Prostate gland (tissue), 2 donors: Measurements from ENCODE around the gene DUSP28.

Experiments used
- POLR2A ChIP-seq: fragments of 450-650 bp; IDR thresholded peaks from one replicate; pipeline ENCODE4 v1.6.1; 2016; ENCODE audit warnings: antibody characterized with exemption, mild to moderate bottlenecking
- POLR2AphosphoS5 ChIP-seq: sonication (generic); formaldehyde crosslinking; IDR thresholded peaks from one replicate; pipeline ENCODE4 v1.6.1; 2017; ENCODE audit warnings: antibody characterized with exemption
- TF ChIP-seq, protein P1 (sequence below), 4 experiments: fragments of 200-600 bp in 2 of 4; fragments of 450-650 bp in 2 of 4; sonication (generic) in 2 of 4; IDR thresholded peaks; 1 replicate in 3 of 4; 2 replicates in 1 of 4; pipeline ENCODE4 v1.5.1; 2016 to 2019; ENCODE audit warnings: antibody characterized with exemption in 4 of 4, mild to moderate bottlenecking in 2 of 4, moderate library complexity in 2 of 4

GRCh38 chr2:240528406-240529040, 31.6 kb upstream of the DUSP28 start:
- TF ChIP-seq, protein P1, sequence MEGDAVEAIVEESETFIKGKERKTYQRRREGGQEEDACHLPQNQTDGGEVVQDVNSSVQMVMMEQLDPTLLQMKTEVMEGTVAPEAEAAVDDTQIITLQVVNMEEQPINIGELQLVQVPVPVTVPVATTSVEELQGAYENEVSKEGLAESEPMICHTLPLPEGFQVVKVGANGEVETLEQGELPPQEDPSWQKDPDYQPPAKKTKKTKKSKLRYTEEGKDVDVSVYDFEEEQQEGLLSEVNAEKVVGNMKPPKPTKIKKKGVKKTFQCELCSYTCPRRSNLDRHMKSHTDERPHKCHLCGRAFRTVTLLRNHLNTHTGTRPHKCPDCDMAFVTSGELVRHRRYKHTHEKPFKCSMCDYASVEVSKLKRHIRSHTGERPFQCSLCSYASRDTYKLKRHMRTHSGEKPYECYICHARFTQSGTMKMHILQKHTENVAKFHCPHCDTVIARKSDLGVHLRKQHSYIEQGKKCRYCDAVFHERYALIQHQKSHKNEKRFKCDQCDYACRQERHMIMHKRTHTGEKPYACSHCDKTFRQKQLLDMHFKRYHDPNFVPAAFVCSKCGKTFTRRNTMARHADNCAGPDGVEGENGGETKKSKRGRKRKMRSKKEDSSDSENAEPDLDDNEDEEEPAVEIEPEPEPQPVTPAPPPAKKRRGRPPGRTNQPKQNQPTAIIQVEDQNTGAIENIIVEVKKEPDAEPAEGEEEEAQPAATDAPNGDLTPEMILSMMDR (IDR thresholded peaks at IDR 0.05), result no peak
- no peak for TF ChIP-seq POLR2A
- TF ChIP-seq POLR2AphosphoS5, result no peak
